ENCODE data around the gene SEPHS2. TPM values are rescaled to one million over a fixed set of nuclear protein-coding genes. Genes with fewer than 3 reads are reported as not detected.
A peak's percentile ranks its signal among the peaks of the same experiment; 100 is the strongest.

The SEPHS2 gene
- total RNA-seq, 1 experiment from 2014 or later = 53.5 TPM

GRCh38 chr16:30417529-30418349 lies 27.9 kb downstream of the SEPHS2 start (continued):
- TF ChIP-seq GRHL2 (CRISPR knock-in tag; IDR thresholded peaks at IDR 0.05; ENCODE audit: insufficient replicate concordance, severe bottlenecking) = no peak
- peak; percentile 6; the same call in 1 of the 2 replicates for TF ChIP-seq ZNF121 (CRISPR knock-in tag; IDR thresholded peaks at IDR 0.05)
- peak; percentile 89; the same call in 1 of the 2 replicates for TF ChIP-seq ZNF219 (CRISPR knock-in tag; IDR thresholded peaks at IDR 0.05; ENCODE audit: borderline replicate concordance)
- TF ChIP-seq NR2C2 (CRISPR knock-in tag; IDR thresholded peaks at IDR 0.05) = peak; percentile 49
- TF ChIP-seq TP53 (CRISPR knock-in tag; IDR thresholded peaks at IDR 0.05) = peak; percentile 97; the same call in 1 of the 2 replicates
- peak; percentile 90 for TF ChIP-seq NR3C1 (CRISPR knock-in tag; conservative IDR thresholded peaks at IDR 0.05; ENCODE audit: low read depth)
- TF ChIP-seq IRF1 (CRISPR knock-in tag; IDR thresholded peaks at IDR 0.05) = peak; percentile 61
- no peak for TF ChIP-seq STAT6 (CRISPR knock-in tag; conservative IDR thresholded peaks at IDR 0.05; ENCODE audit: low read depth)
- TF ChIP-seq GABPB1 (CRISPR knock-in tag; IDR thresholded peaks at IDR 0.05) = no peak
- TF ChIP-seq PRRX2 (CRISPR knock-in tag; IDR thresholded peaks at IDR 0.05) = 0 out of 2 replicates have a peak, but pooled peaks have one; percentile 42
- TF ChIP-seq NFATC4 (CRISPR knock-in tag; IDR thresholded peaks at IDR 0.05) = peak; percentile 60; the same call in 1 of the 2 replicates
- no peak for TF ChIP-seq MXD4 (CRISPR knock-in tag; IDR thresholded peaks at IDR 0.05; ENCODE audit: borderline replicate concordance)
- peak; percentile 98 for TF ChIP-seq FOXK1 (CRISPR knock-in tag; IDR thresholded peaks at IDR 0.05)
- TF ChIP-seq CREM (CRISPR knock-in tag; IDR thresholded peaks at IDR 0.05) = peak; percentile 65
- TF ChIP-seq ESRRA (CRISPR knock-in tag; IDR thresholded peaks at IDR 0.05; ENCODE audit: borderline replicate concordance) = peak; percentile 86; the same call in 1 of the 2 replicates
- TF ChIP-seq ELF4 (CRISPR knock-in tag; IDR thresholded peaks at IDR 0.05; ENCODE audit: low read depth) = peak; percentile 88
- no peak for TF ChIP-seq ZNF396 (CRISPR knock-in tag; IDR thresholded peaks at IDR 0.05; ENCODE audit: borderline replicate concordance)
- 0 out of 2 replicates have a peak, but pooled peaks have one; percentile 39 for TF ChIP-seq IRF2 (CRISPR knock-in tag; IDR thresholded peaks at IDR 0.05; ENCODE audit: borderline replicate concordance, low read depth)
- 0 out of 2 replicates have a peak, but pooled peaks have one; percentile 37 for TF ChIP-seq SMAD4 (CRISPR knock-in tag; IDR thresholded peaks at IDR 0.05)
- 0 out of 2 replicates have a peak, but pooled peaks have one; percentile 56 for TF ChIP-seq ZNF263 (CRISPR knock-in tag; IDR thresholded peaks at IDR 0.05; ENCODE audit: low read depth)
- peak; percentile 98 for TF ChIP-seq MYBL2 (CRISPR knock-in tag; IDR thresholded peaks at IDR 0.05)
- 0 out of 2 replicates have a peak, but pooled peaks have one; percentile 56 for TF ChIP-seq ATF3 (CRISPR knock-in tag; conservative IDR thresholded peaks at IDR 0.05)
- TF ChIP-seq ZNF138 (CRISPR knock-in tag; conservative IDR thresholded peaks at IDR 0.05) = peak; percentile 98
- TF ChIP-seq ZBTB21 (CRISPR knock-in tag; IDR thresholded peaks at IDR 0.05; ENCODE audit: borderline replicate concordance) = 0 out of 2 replicates have a peak, but pooled peaks have one; percentile 95
- TF ChIP-seq HMGXB4 (CRISPR knock-in tag; IDR thresholded peaks at IDR 0.05) = peak; percentile 96
- peak; percentile 89 for TF ChIP-seq SP1 (CRISPR knock-in tag; conservative IDR thresholded peaks at IDR 0.05)
- TF ChIP-seq TCF7 (CRISPR knock-in tag; IDR thresholded peaks at IDR 0.05; ENCODE audit: low read depth) = peak; percentile 88
- TF ChIP-seq E2F5 (CRISPR knock-in tag; IDR thresholded peaks at IDR 0.05) = peak; percentile 97
- peak; percentile 74 for TF ChIP-seq USF1 (CRISPR knock-in tag; IDR thresholded peaks at IDR 0.05)
- peak; percentile 84 for TF ChIP-seq MLX (CRISPR knock-in tag; IDR thresholded peaks at IDR 0.05)
- TF ChIP-seq CBFB (CRISPR knock-in tag; IDR thresholded peaks at IDR 0.05; ENCODE audit: low read depth) = peak; percentile 99
